MM.1S (cell line): ENCODE data around the gene DLGAP1.
"Not testable (repeated sequence)": the region's sequence is repeated elsewhere in the genome, so short reads cannot be mapped to it uniquely, and the experiment has no call there.

ENCODE experiments used
- DNase-seq: peaks from one replicate; pipeline ENCODE4 v3.0.0-alpha.2; 2015
- H2AFZ ChIP-seq: fragments of 300-600 bp; sonication (generic); 2 replicates; pipeline ENCODE4 v1.6.0; 2016; ENCODE audit warnings: antibody characterized with exemption, low read length
- H3F3A ChIP-seq: fragments of 300-600 bp; sonication (generic); 2 replicates; pipeline ENCODE4 v1.6.1; 2016; ENCODE audit warnings: mild to moderate bottlenecking, antibody characterized with exemption, low read length, moderate library complexity, mixed read lengths; ENCODE audit not compliant: insufficient read depth
- H3K27ac ChIP-seq: fragments of 300-600 bp; sonication (generic); 2 replicates; pipeline ENCODE4 v1.5.1; 2016; ENCODE audit warnings: mild to moderate bottlenecking, low read length
- H3K27me3 ChIP-seq: fragments of 300-600 bp; sonication (generic); replicated peaks from 2 replicates; pipeline ENCODE4 v1.6.0; 2016; ENCODE audit warnings: low read length; ENCODE audit not compliant: insufficient read depth
- H3K36me3 ChIP-seq: fragments of 300-600 bp; sonication (generic); replicated peaks from 2 replicates; pipeline ENCODE4 v1.6.1; 2016; ENCODE audit warnings: mild to moderate bottlenecking, low read length, mixed read lengths; ENCODE audit not compliant: insufficient read depth
- H3K4me1 ChIP-seq: fragments of 300-600 bp; sonication (generic); 2 replicates; pipeline ENCODE4 v1.6.1; 2016; ENCODE audit warnings: low read length, mixed read lengths
- H3K4me2 ChIP-seq: fragments of 300-600 bp; sonication (generic); 2 replicates; pipeline ENCODE4 v1.6.0; 2016; ENCODE audit warnings: low read depth, low read length
- H3K4me3 ChIP-seq: fragments of 300-600 bp; sonication (generic); 2 replicates; pipeline ENCODE4 v1.5.1; 2016; ENCODE audit warnings: low read length, mixed read lengths
- H3K79me2 ChIP-seq: fragments of 300-600 bp; sonication (generic); 2 replicates; pipeline ENCODE4 v1.6.1; 2016; ENCODE audit warnings: mixed run types, low read length, mixed read lengths
- H3K9ac ChIP-seq: fragments of 300-600 bp; sonication (generic); 2 replicates; pipeline ENCODE4 v1.6.1; 2016; ENCODE audit warnings: low read length, mixed read lengths
- H3K9me2 ChIP-seq: fragments of 300-600 bp; sonication (generic); replicated peaks from 2 replicates; pipeline ENCODE4 v1.6.1; 2016; ENCODE audit warnings: mild to moderate bottlenecking, low read length, mixed read lengths; ENCODE audit not compliant: insufficient read depth
- H3K9me3 ChIP-seq: fragments of 300-600 bp; sonication (generic); replicated peaks from 2 replicates; pipeline ENCODE4 v1.6.1; 2016; ENCODE audit warnings: mild to moderate bottlenecking, low read length, mixed read lengths; ENCODE audit not compliant: insufficient read depth
- H4K20me1 ChIP-seq: fragments of 300-600 bp; sonication (generic); 2 replicates; pipeline ENCODE4 v1.6.1; 2016; ENCODE audit warnings: mild to moderate bottlenecking, low read length, moderate library complexity, mixed read lengths; ENCODE audit not compliant: insufficient read depth
- EZH2 ChIP-seq: fragments of 300-600 bp; sonication (generic); optimal IDR thresholded peaks from 2 replicates; pipeline ENCODE3; 2017; ENCODE audit warnings: low read depth, mild to moderate bottlenecking, antibody characterized with exemption, low read length, mixed read lengths
- EZH2phosphoT487 ChIP-seq: fragments of 300-600 bp; sonication (generic); IDR thresholded peaks from 2 replicates; pipeline ENCODE4 v1.6.1; 2018; ENCODE audit warnings: antibody characterized with exemption, low read length
- TF ChIP-seq, protein P1 (sequence below): fragments of 300-600 bp; sonication (generic); IDR thresholded peaks from 2 replicates; pipeline ENCODE4 v1.5.1; 2016; ENCODE audit warnings: antibody characterized with exemption, low read length, mixed read lengths

DLGAP1 gene

DNA sequence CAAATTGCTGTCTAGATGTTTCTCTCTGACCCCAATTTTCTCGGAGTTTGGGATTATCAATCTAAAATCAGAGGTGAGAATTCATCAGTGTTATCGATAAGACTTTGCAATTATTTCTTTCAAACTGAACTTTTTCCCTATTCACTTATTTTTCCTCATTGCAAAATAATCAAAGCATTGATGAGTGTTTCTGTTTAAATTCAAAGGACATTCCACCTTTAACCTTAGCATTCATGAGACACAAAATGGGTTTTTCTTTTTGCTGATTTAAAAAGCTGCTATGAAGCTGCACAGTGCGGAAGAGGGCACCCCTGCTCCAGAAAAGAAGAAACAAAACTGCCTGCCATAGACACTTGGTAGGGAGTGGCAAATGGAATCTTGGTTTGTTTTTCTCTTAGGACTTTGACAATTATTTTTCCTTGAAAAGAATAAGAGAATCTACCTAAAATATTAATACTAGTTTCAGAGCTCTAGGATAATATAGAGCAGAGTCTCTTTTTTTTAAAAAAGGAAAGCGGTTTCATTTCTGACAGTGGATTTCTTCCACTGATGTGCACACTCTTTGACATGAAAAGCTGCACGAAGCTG, 801.8 kb downstream of the DLGAP1 start:
- Histone ChIP-seq H3K79me2 (no peaks in the 10 kb centered on the region), H3K27me3 (no peaks in the 10 kb centered on the region; the same call in 1 of the 2 replicates), H2AFZ (no peak overlapping the region), H3K9ac (no peak overlapping the region), H3K9me2 (no peaks in the 10 kb centered on the region), H3K4me3 (no peak overlapping the region), H4K20me1 (no peaks in the 10 kb centered on the region), H3F3A (no peaks in the 10 kb centered on the region), H3K4me1 (no peaks in the 10 kb centered on the region), H3K9me3 (no peaks in the 10 kb centered on the region), H3K36me3 (no peaks in the 10 kb centered on the region), H3K4me2 (no peak overlapping the region), H3K27ac (no peak overlapping the region)
- DNase-seq: no peak
- TF ChIP-seq, protein P1, sequence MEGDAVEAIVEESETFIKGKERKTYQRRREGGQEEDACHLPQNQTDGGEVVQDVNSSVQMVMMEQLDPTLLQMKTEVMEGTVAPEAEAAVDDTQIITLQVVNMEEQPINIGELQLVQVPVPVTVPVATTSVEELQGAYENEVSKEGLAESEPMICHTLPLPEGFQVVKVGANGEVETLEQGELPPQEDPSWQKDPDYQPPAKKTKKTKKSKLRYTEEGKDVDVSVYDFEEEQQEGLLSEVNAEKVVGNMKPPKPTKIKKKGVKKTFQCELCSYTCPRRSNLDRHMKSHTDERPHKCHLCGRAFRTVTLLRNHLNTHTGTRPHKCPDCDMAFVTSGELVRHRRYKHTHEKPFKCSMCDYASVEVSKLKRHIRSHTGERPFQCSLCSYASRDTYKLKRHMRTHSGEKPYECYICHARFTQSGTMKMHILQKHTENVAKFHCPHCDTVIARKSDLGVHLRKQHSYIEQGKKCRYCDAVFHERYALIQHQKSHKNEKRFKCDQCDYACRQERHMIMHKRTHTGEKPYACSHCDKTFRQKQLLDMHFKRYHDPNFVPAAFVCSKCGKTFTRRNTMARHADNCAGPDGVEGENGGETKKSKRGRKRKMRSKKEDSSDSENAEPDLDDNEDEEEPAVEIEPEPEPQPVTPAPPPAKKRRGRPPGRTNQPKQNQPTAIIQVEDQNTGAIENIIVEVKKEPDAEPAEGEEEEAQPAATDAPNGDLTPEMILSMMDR: no peak
- no peak for TF ChIP-seq EZH2
- TF ChIP-seq EZH2phosphoT487: no peak

DNA sequence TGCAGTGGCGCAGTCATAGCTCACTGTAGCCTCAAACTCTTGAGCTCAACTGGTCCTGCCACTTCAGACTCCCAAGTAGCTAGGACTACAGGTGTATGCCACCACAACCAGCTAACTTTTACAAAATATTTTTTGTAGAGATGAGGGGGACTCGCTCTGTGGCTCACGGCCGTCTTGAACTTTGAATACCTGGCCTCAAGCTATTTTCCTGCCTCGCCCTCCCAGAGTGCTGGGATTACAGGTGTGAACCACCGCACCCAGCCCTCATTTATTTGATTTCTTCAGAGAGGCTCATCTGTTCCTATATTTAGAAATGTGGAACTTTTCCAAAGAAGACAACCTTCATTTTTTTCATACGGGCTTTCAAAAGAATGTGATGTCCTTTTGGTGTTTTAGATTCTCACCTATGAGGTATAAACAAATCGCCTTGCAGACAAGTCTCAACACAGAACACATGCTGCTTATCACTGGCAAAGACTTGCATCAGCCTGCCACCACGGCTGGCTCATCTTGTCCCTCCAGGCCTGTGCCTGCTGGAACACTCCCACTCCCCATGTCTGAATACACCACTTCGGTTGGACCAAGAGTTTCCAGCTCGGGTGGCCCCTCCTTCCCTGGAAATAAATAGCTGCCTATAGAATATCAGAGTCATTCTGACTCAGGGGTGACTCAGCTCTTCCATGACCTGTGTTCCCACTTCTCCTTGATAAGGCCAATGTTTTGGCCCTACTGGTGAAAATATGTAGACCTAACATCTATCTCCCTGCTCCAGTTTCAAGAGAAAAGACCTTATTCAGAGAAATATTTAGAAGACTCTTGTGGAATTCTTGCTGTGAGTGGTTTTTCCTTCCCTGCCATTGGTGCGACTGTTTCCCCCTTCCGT, 802.5 kb downstream of the DLGAP1 start:
- Histone ChIP-seq H3K79me2 (no peaks in the 10 kb centered on the region), H3K9ac (no peak overlapping the region), H2AFZ (no peak overlapping the region), H4K20me1 (no peaks in the 10 kb centered on the region), H3K27me3 (no peaks in the 10 kb centered on the region; the same call in 1 of the 2 replicates), H3K27ac (no peak overlapping the region), H3K36me3 (no peaks in the 10 kb centered on the region), H3K9me2 (no peaks in the 10 kb centered on the region), H3K4me1 (no peaks in the 10 kb centered on the region), H3K4me2 (no peak overlapping the region), H3K4me3 (no peak overlapping the region), H3F3A (no peaks in the 10 kb centered on the region), H3K9me3 (no peaks in the 10 kb centered on the region)
- TF ChIP-seq EZH2 (no peak), EZH2phosphoT487 (no peak)
- TF ChIP-seq, protein P1: no peak
- no peak for DNase-seq

DNA sequence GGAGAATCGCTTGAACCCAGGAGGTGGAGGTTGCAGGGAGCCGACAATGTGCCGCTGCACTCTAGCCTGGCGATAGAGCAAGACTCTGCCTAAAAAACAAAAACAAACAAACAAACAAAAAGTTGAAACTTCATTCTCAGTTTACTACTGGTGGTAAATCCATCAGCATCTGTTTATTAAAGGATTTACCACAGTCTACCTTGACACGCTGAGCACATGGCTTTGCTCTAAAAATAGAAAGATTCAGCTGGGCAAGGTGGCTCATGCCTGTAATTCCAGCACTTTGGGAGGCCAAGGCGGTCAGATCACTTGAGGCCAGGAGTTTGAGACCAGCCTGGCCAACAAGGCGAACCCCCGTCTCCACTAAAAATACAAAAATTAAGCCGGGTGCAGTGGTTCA, 803.8 kb downstream of the DLGAP1 start:
- Histone ChIP-seq H3K27ac (no peak overlapping the region), H3K9ac (no peak overlapping the region), H2AFZ (no peak overlapping the region), H3K4me1 (no peaks in the 10 kb centered on the region), H3K79me2 (no peaks in the 10 kb centered on the region), H4K20me1 (no peaks in the 10 kb centered on the region), H3K4me2 (no peak overlapping the region), H3K27me3 (no peaks in the 10 kb centered on the region; the same call in 1 of the 2 replicates), H3F3A (no peaks in the 10 kb centered on the region), H3K9me2 (no peaks in the 10 kb centered on the region), H3K4me3 (no peak overlapping the region), H3K36me3 (no peaks in the 10 kb centered on the region), H3K9me3 (no peaks in the 10 kb centered on the region)
- TF ChIP-seq, protein P1: no peak
- TF ChIP-seq EZH2 (no peak), EZH2phosphoT487 (no peak)
- DNase-seq: no peak

DNA sequence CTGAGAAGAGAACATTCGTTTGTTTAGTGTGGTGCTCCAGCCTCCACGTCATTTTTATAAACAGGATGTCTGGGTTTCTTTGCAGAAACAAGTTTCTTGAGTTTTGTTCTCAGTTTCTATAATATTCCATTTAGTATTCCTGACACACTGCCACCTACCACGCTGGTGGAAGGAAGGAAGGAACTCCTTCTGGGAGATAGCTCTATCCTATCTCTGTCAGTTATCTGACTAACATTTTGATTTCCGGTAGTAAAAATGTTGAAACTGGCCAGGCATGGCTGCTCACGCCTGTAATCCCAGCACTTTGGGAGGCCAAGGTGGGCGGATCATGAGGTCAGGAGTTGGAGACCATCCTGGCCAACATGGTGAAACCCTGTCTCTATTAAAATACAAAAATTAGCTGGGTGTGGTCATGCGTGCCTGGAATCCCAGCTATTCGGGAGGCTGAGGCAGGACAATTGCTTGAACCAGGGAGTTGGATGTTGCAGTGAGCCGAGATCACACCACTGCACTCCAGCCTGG, 804.5 kb downstream of the DLGAP1 start:
- not testable (repeated sequence) for H3K4me2 ChIP-seq, H3K9me2 ChIP-seq, H3F3A ChIP-seq, H3K4me3 ChIP-seq, H3K27ac ChIP-seq, DNase-seq, H3K9me3 ChIP-seq, H3K27me3 ChIP-seq, H2AFZ ChIP-seq, H3K9ac ChIP-seq, H3K4me1 ChIP-seq, H3K79me2 ChIP-seq, H4K20me1 ChIP-seq, H3K36me3 ChIP-seq
